Common myeloid progenitor, CD34-positive (primary cell): ENCODE data around the gene IL12A.

Experiments
- CTCF ChIA-PET: fragments of 350-600 bp; sonication (Branson Sonifier 250); formaldehyde crosslinking; loops from one replicate; lab custom pipeline; 2021; ENCODE audit warnings: antibody characterized with exemption; lab: Charles Lee
- POLR2A ChIA-PET: fragments of 350-600 bp; sonication (Branson Sonifier 250); formaldehyde crosslinking; loops from one replicate; lab custom pipeline; 2021; ENCODE audit warnings: antibody characterized with exemption; lab: Charles Lee
- DNase-seq, 3 donors: peaks; one replicate each; pipeline versions ENCODE4 v3.0.0 to v3.0.0-alpha.2; 2013
- H3K27ac ChIP-seq, 2 experiments: 1 replicate in 1 of 2; 2 replicates in 1 of 2; pipeline ENCODE4 v1.7.0; 2013; ENCODE audit warnings: inconsistent platforms in 2 of 2, low read length in 2 of 2, mild to moderate bottlenecking in 2 of 2, low read depth in 1 of 2, moderate library complexity in 1 of 2; ENCODE audit not compliant: severe bottlenecking in 2 of 2, insufficient read depth in 1 of 2, poor library complexity in 1 of 2
- H3K27me3 ChIP-seq, 5 experiments: replicated peaks in 2 of 5; 1 replicate in 3 of 5; 2 replicates in 2 of 5; pipeline versions ENCODE4 v1.6.1 to v1.7.0; 2013; ENCODE audit warnings: low read length in 4 of 5, mild to moderate bottlenecking in 2 of 5, moderate library complexity in 2 of 5, inconsistent platforms in 1 of 5; ENCODE audit not compliant: insufficient read depth in 5 of 5, control insufficient read depth in 4 of 5
- H3K36me3 ChIP-seq, 4 experiments: 1 replicate in 2 of 4; 2 replicates in 2 of 4; pipeline versions ENCODE4 v1.6.1 to v1.7.0; 2013; ENCODE audit warnings: low read length in 3 of 4, control low read depth in 1 of 4, mild to moderate bottlenecking in 1 of 4; ENCODE audit not compliant: control insufficient read depth in 4 of 4, insufficient read depth in 4 of 4
- H3K4me1 ChIP-seq, 4 experiments: 1 replicate in 3 of 4; 2 replicates in 1 of 4; pipeline versions ENCODE4 v1.6.1 to v1.7.1; 2013; ENCODE audit warnings: low read length in 3 of 4, mild to moderate bottlenecking in 3 of 4, control low read depth in 1 of 4, inconsistent platforms in 1 of 4, moderate library complexity in 1 of 4; ENCODE audit not compliant: control insufficient read depth in 4 of 4, insufficient read depth in 4 of 4; ENCODE audit errors: control extremely low read depth in 1 of 4
- H3K4me3 ChIP-seq, 7 experiments: 1 replicate in 4 of 7; 2 replicates in 3 of 7; pipeline versions ENCODE4 v1.5.1 to v1.7.0; 2013; ENCODE audit warnings: mild to moderate bottlenecking in 7 of 7, low read length in 6 of 7, moderate library complexity in 6 of 7, inconsistent platforms in 2 of 7, low read depth in 2 of 7, control low read depth in 1 of 7; ENCODE audit not compliant: insufficient read depth in 4 of 7, control insufficient read depth in 1 of 7; ENCODE audit errors: extremely low read depth in 1 of 7
- H3K9me3 ChIP-seq, 5 experiments: 1 replicate in 4 of 5; 2 replicates in 1 of 5; pipeline versions ENCODE4 v1.6.1 to v1.7.1; 2013; ENCODE audit warnings: low read length in 4 of 5, mild to moderate bottlenecking in 2 of 5, inconsistent platforms in 1 of 5, low read depth in 1 of 5, moderate library complexity in 1 of 5; ENCODE audit not compliant: control insufficient read depth in 4 of 5, insufficient read depth in 2 of 5; ENCODE audit errors: control extremely low read depth in 1 of 5
- WGBS: methylation state at CpG from one replicate; pipeline ENCODE4 v1.1.5; 2013; ENCODE audit not compliant: insufficient coverage; 5-methylcytosine and 5-hydroxymethylcytosine counted together

The IL12A gene

GRCh38 chr3:160023476-160023875 lies 34.8 kb downstream of the IL12A start:
- Histone ChIP-seq H3K27me3 (no peaks in the 10 kb centered on the region), H3K4me3 (no peak overlapping the region), H3K27ac (no peak overlapping the region), H3K4me1 (peaks cover 5 to 53% (median 37%) of the 10 kb centered on the region in 4 experiments), H3K36me3 (no peaks in the 10 kb centered on the region), H3K9me3 (no peaks in the 10 kb centered on the region)
- DNase-seq = no peak
- 100% methylated on average over 1 of the region's 1 CpG for WGBS
- ChIA-PET POLR2A (no interaction called here), CTCF (interaction anchor here (0.9 to 1.8 kb wide), 3 partner anchors 9 to 18 kb away, joined by 3 read pairs; no protein-coding TSS in a partner anchor)

- Histone ChIP-seq H3K9me3 (no peaks in the 10 kb centered on the region), H3K4me3 (peak overlapping the region in 1 of 7 experiments; percentile 23), H3K4me1 (peaks cover 5 to 58% (median 38%) of the 10 kb centered on the region in 4 experiments), H3K27me3 (no peaks in the 10 kb centered on the region), H3K36me3 (no peaks in the 10 kb centered on the region), H3K27ac (peak overlapping the region; percentile 90 to 94)
- POLR2A ChIA-PET = no interaction called here
- DNase-seq = peak; percentile 79 to 96 (median 95)
- CTCF ChIA-PET = interaction anchor here (1.2 to 4.3 kb wide), 7 partner anchors 17 to 358 kb away, joined by 3 to 20 read pairs (median 4); no protein-coding TSS in a partner anchor
- 23% methylated on average over 4 of the region's 6 CpGs for WGBS
Observed at GRCh38 chr3:160027541-160028195, 39.0 kb downstream of the IL12A start.

- no peak overlapping the region for H3K27ac ChIP-seq
- peak in 1 of 3 donors; percentile 34 for DNase-seq
- CTCF ChIA-PET = interaction anchor here (1.0 to 1.4 kb wide), 6 partner anchors 10 to 301 kb away, joined by 3 to 4 read pairs (median 3); no protein-coding TSS in a partner anchor
- peaks cover 0 to 4% (median 0%) of the 10 kb centered on the region in 5 experiments for H3K27me3 ChIP-seq
- H3K4me1 ChIP-seq = peaks cover 0 to 39% (median 18%) of the 10 kb centered on the region in 4 experiments
- WGBS = 80% methylated on average over 1 of the region's 1 CpG
- H3K4me3 ChIP-seq = no peak overlapping the region
- POLR2A ChIA-PET = interaction anchor here (0.5 kb wide), 1 partner anchor 9 kb away, joined by 3 read pairs; no protein-coding TSS in a partner anchor
- no peaks in the 10 kb centered on the region for H3K36me3 ChIP-seq
- no peaks in the 10 kb centered on the region for H3K9me3 ChIP-seq
Observed at GRCh38 chr3:160035757-160036156, 47.1 kb downstream of the IL12A start.

GRCh38 chr3:160038862-160039562 lies 50.4 kb downstream of the IL12A start:
- H3K27ac ChIP-seq = no peak overlapping the region
- no peaks in the 10 kb centered on the region for H3K36me3 ChIP-seq
- DNase-seq = peak; percentile 54 to 79 (median 71)
- POLR2A ChIA-PET = no interaction called here
- CTCF ChIA-PET = interaction anchor here (0.8 to 2.4 kb wide), 11 partner anchors 12 to 373 kb away, joined by 3 to 8 read pairs (median 4); partner anchors contain the start of gene C3orf80
- WGBS = 0% methylated on average over 32 of the region's 36 CpGs
- H3K4me1 ChIP-seq = peaks cover 0 to 43% (median 22%) of the 10 kb centered on the region in 4 experiments
- H3K27me3 ChIP-seq = peaks cover 0 to 6% (median 0%) of the 10 kb centered on the region in 5 experiments
- H3K9me3 ChIP-seq = peaks cover 0 to 18% (median 4%) of the 10 kb centered on the region in 5 experiments
- peak overlapping the region; percentile 51 to 86 (median 66) for H3K4me3 ChIP-seq

- WGBS = 61% methylated on average over 2 of the region's 3 CpGs
Observed at GRCh38 chr3:160040181-160040580, 51.5 kb downstream of the IL12A start.

GRCh38 chr3:160041465-160041864 lies 52.8 kb downstream of the IL12A start:
- Histone ChIP-seq H3K9me3 (peaks cover 0 to 18% (median 4%) of the 10 kb centered on the region in 5 experiments), H3K4me1 (peaks cover 0 to 43% (median 22%) of the 10 kb centered on the region in 4 experiments), H3K27me3 (peaks cover 0 to 6% (median 0%) of the 10 kb centered on the region in 5 experiments), H3K27ac (no peak overlapping the region), H3K4me3 (no peak overlapping the region), H3K36me3 (no peaks in the 10 kb centered on the region)
- 20% methylated on average over 1 of the region's 1 CpG for WGBS
- ChIA-PET POLR2A (interaction anchor here (0.8 kb wide), 1 partner anchor 11 kb away, joined by 3 read pairs; no protein-coding TSS in a partner anchor), CTCF (interaction anchor here (0.9 to 2.1 kb wide), 6 partner anchors 9 to 298 kb away, joined by 3 to 7 read pairs (median 3); no protein-coding TSS in a partner anchor)
- peak; percentile 44 to 78 (median 68) for DNase-seq

More at GRCh38 chr3:160040181-160040580, 51.5 kb downstream of the IL12A start:
- H3K27ac ChIP-seq = no peak overlapping the region
- H3K4me3 ChIP-seq = no peak overlapping the region
- H3K27me3 ChIP-seq = peaks cover 0 to 6% (median 0%) of the 10 kb centered on the region in 5 experiments
- ChIA-PET CTCF (interaction anchor here (1.2 to 2.4 kb wide), 9 partner anchors 8 to 300 kb away, joined by 3 to 8 read pairs (median 4); partner anchors contain the start of gene C3orf80), POLR2A (interaction anchor here (0.5 kb wide), 1 partner anchor 125 kb away, joined by 3 read pairs; no protein-coding TSS in a partner anchor)
- H3K9me3 ChIP-seq = peaks cover 0 to 18% (median 4%) of the 10 kb centered on the region in 5 experiments
- no peaks in the 10 kb centered on the region for H3K36me3 ChIP-seq
- peak in 1 of 3 donors; percentile 47 for DNase-seq
- peaks cover 0 to 45% (median 22%) of the 10 kb centered on the region in 4 experiments for H3K4me1 ChIP-seq
